HG03575 (cell line): ENCODE results near the gene SBK2.

ENCODE experiments used
- ATAC-seq: cut with Tn5 transposase; IDR thresholded peaks from one replicate; pipeline ENCODE4 v1.9.1; 2021; ENCODE audit not compliant: unreplicated experiment, insufficient number of reproducible peaks, low FRiP score; ENCODE audit errors: extremely low read depth

The SBK2 gene

GRCh38 chr19:55490478-55491432, 46.2 kb downstream of the SBK2 start:
- no peak for ATAC-seq

GRCh38 chr19:55489711-55490477, 47.0 kb downstream of the SBK2 start:
- ATAC-seq, result no peak

GRCh38 chr19:55488986-55489710, 47.8 kb downstream of the SBK2 start:
- ATAC-seq, result no peak

GRCh38 chr19:55487924-55488687, 48.8 kb downstream of the SBK2 start, which contains the start of gene SSC5D:
TSS of gene SSC5D (plus strand) at chr19:55488436. CDS start at chr19:55488590, 154 bp downstream.
- ATAC-seq, result no peak

GRCh38 chr19:55486971-55487923, 49.7 kb downstream of the SBK2 start:
- ATAC-seq, result no peak

- no peak for ATAC-seq
Observed at GRCh38 chr19:55486043-55486970, 50.6 kb downstream of the SBK2 start.

GRCh38 chr19:55485439-55486011, 51.4 kb downstream of the SBK2 start:
- no peak for ATAC-seq

- no peak for ATAC-seq
Observed at GRCh38 chr19:55484593-55485438, 52.1 kb downstream of the SBK2 start, which contains the start of gene NAT14. TSS of gene NAT14 (plus strand) at chr19:55485188. CDS start at chr19:55485709, 521 bp downstream.

- no peak for ATAC-seq
Observed at GRCh38 chr19:55483706-55484592, 53.0 kb downstream of the SBK2 start.

GRCh38 chr19:55482967-55483705, 53.8 kb downstream of the SBK2 start:
- ATAC-seq, result no peak

GRCh38 chr19:55482156-55482961, 54.6 kb downstream of the SBK2 start:
- no peak for ATAC-seq

GRCh38 chr19:55481794-55482155, 55.2 kb downstream of the SBK2 start:
- no peak for ATAC-seq

- no peak for ATAC-seq
Observed at GRCh38 chr19:55481148-55481793, 55.7 kb downstream of the SBK2 start.
